Skin epidermis (tissue), 12 donors: ENCODE measurements around the gene SYNE4.

Experiments used
- H3K27ac ChIP-seq, 21 experiments: fragments of 200-600 bp; sonication (generic) in 11 of 21; one replicate each; pipeline ENCODE4 v1.5.0; 2020; ENCODE audit warnings: mild to moderate bottlenecking in 3 of 21, inconsistent platforms in 2 of 21, moderate library complexity in 2 of 21
- H3K4me3 ChIP-seq, 7 experiments: fragments of 200-600 bp; sonication (generic) in 2 of 7; one replicate each; pipeline ENCODE4 v1.5.0; 2020; ENCODE audit warnings: inconsistent platforms in 2 of 7, mild to moderate bottlenecking in 2 of 7, moderate library complexity in 1 of 7

SYNE4 gene

GRCh38 chr19:36027696-36028095 is 19.1 kb upstream of the SYNE4 start:
- no peak overlapping the region for H3K27ac ChIP-seq
- H3K4me3 ChIP-seq = no peak overlapping the region

- no peak overlapping the region for H3K4me3 ChIP-seq
- H3K27ac ChIP-seq = no peak overlapping the region
These were observed 17.7 kb upstream of the SYNE4 start for GRCh38 chr19:36026091-36026876.

- H3K4me3 ChIP-seq = no peak overlapping the region
- H3K27ac ChIP-seq = no peak overlapping the region
These were observed 16.9 kb upstream of the SYNE4 start for GRCh38 chr19:36025541-36025940.

- H3K27ac ChIP-seq = no peak overlapping the region
- no peak overlapping the region for H3K4me3 ChIP-seq
These were observed 14.8 kb upstream of the SYNE4 start for GRCh38 chr19:36023432-36023831.

- H3K4me3 ChIP-seq = no peak overlapping the region
- no peak overlapping the region for H3K27ac ChIP-seq
These were observed 10.6 kb upstream of the SYNE4 start for GRCh38 chr19:36019061-36019670.

- peak within 1 kb of the TSS; percentile 44 to 95 (median 86) for H3K27ac ChIP-seq
These were observed 5.7 kb upstream of the SYNE4 start, which contains the start of gene ALKBH6 for GRCh38 chr19:36014012-36014924. Gene ALKBH6, minus strand, starts transcription at chr19:36014213. Its CDS starts 816 bp downstream, at chr19:36013397.

GRCh38 chr19:36013280-36014011 is 4.8 kb upstream of the SYNE4 start:
- Histone ChIP-seq H3K4me3 (peak overlapping the region; percentile 54 to 75 (median 67)), H3K27ac (peak overlapping the region; percentile 44 to 95 (median 86))

More at GRCh38 chr19:36014012-36014924, 5.7 kb upstream of the SYNE4 start, which contains the start of gene ALKBH6:
- H3K4me3 ChIP-seq = peak within 1 kb of the TSS; percentile 54 to 75 (median 67)

GRCh38 chr19:36010402-36010801 is 1.8 kb upstream of the SYNE4 start:
- no peak overlapping the region for H3K4me3 ChIP-seq
- no peak overlapping the region for H3K27ac ChIP-seq

- H3K4me3 ChIP-seq = peak overlapping the region; percentile 22 to 44 (median 34)
- peak overlapping the region in 12 of 21 experiments; percentile 5 to 82 (median 57) for H3K27ac ChIP-seq
These were observed 1.2 kb upstream of the SYNE4 start for GRCh38 chr19:36009633-36010379.

GRCh38 chr19:36009220-36009619 is 607 bp upstream of the SYNE4 start:
- peak overlapping the region; percentile 22 to 44 (median 34) for H3K4me3 ChIP-seq
- peak overlapping the region in 13 of 21 experiments; percentile 5 to 82 (median 50) for H3K27ac ChIP-seq

GRCh38 chr19:36006955-36007354 is 1.7 kb downstream of the SYNE4 start:
- Histone ChIP-seq H3K4me3 (no peak overlapping the region), H3K27ac (no peak overlapping the region)

GRCh38 chr19:36003284-36003683 is 5.3 kb downstream of the SYNE4 start:
- H3K4me3 ChIP-seq = no peak overlapping the region

GRCh38 chr19:36001605-36002004 is 7.0 kb downstream of the SYNE4 start:
- H3K27ac ChIP-seq = no peak overlapping the region
- H3K4me3 ChIP-seq = no peak overlapping the region

More at GRCh38 chr19:36003284-36003683, 5.3 kb downstream of the SYNE4 start:
- no peak overlapping the region for H3K27ac ChIP-seq

- Histone ChIP-seq H3K27ac (peak overlapping the region in 4 of 21 experiments; percentile 84 to 90 (median 86)), H3K4me3 (no peak overlapping the region)
These were observed 11.8 kb downstream of the SYNE4 start for GRCh38 chr19:35996777-35997176.

GRCh38 chr19:35995048-35995993 is 13.3 kb downstream of the SYNE4 start, which contains the start of gene SDHAF1:
Gene SDHAF1, plus strand, starts transcription at chr19:35995188. Its CDS starts 87 bp downstream, at chr19:35995275.
- H3K4me3 ChIP-seq = peak within 1 kb of the TSS; percentile 75 to 98 (median 85)
- peak within 1 kb of the TSS; percentile 27 to 94 (median 84) for H3K27ac ChIP-seq

GRCh38 chr19:35993923-35994598 is 14.6 kb downstream of the SYNE4 start:
- peak overlapping the region; percentile 75 to 98 (median 85) for H3K4me3 ChIP-seq
- peak overlapping the region in 14 of 21 experiments; percentile 79 to 94 (median 86) for H3K27ac ChIP-seq
